NK-92 treated with Interleukin-12 subunit alpha and Interleukin-12 subunit beta, amount 100 ng/mL, for 24 hours (cell line): Measurements from ENCODE around the gene CBX1.

Experiments
- DNase-seq: peaks from one replicate; lab custom pipeline; 2025; lab: John Stamatoyannopoulos, UW

Gene CBX1

GRCh38 chr17:48025904-48026501 lies 75.3 kb downstream of the CBX1 start:
- no peak for DNase-seq

- DNase-seq, result peak; percentile 96
Measured at GRCh38 chr17:48025040-48025903, 76.0 kb downstream of the CBX1 start.

GRCh38 chr17:48024149-48025039 lies 76.9 kb downstream of the CBX1 start:
- DNase-seq, result no peak

- no peak for DNase-seq
Measured at GRCh38 chr17:48023400-48024148, 77.7 kb downstream of the CBX1 start.

- no peak for DNase-seq
Measured at GRCh38 chr17:48022901-48023300, 78.4 kb downstream of the CBX1 start.

- DNase-seq, result no peak
Measured at GRCh38 chr17:48021934-48022333, 79.3 kb downstream of the CBX1 start.
